Heart right ventricle (tissue), 16 donors: Measurements from ENCODE around the gene GREB1. TPM values are rescaled to one million over a fixed set of nuclear protein-coding genes. Genes with fewer than 3 reads are reported as not detected.

Experiments used
- ATAC-seq, 8 donors: fragments of 200-7000 bp; cut with Tn5 transposase; one replicate each; pipeline ENCODE4 v1.9.1; 2020; ENCODE audit warnings: mild to moderate bottlenecking in 8 of 8, moderate library complexity in 8 of 8, moderate number of reproducible peaks in 1 of 8
- DNase-seq, 2 donors: peaks; one replicate each; pipeline ENCODE4 v3.0.0-alpha.2; 2020
- H3K27ac ChIP-seq, 10 donors: fragments of 200-600 bp; sonication (generic) in 2 of 10; one replicate each; pipeline versions ENCODE4 v1.5.0 to v1.8.0; 2020 to 2022; ENCODE audit warnings: mild to moderate bottlenecking in 3 of 10
- H3K27me3 ChIP-seq, 7 donors: fragments of 200-600 bp; one replicate each; pipeline ENCODE4 v1.8.0; 2021 to 2022; ENCODE audit warnings: mild to moderate bottlenecking in 2 of 7
- H3K36me3 ChIP-seq, 9 donors: fragments of 200-600 bp; sonication (generic) in 1 of 9; one replicate each; pipeline versions ENCODE4 v1.5.0 to v1.8.0; 2020 to 2022; ENCODE audit warnings: mild to moderate bottlenecking in 2 of 9
- H3K4me1 ChIP-seq, 9 donors: fragments of 200-600 bp; sonication (generic) in 1 of 9; one replicate each; pipeline versions ENCODE4 v1.5.0 to v1.8.0; 2020 to 2022; ENCODE audit warnings: mild to moderate bottlenecking in 4 of 9
- H3K4me3 ChIP-seq, 10 donors: fragments of 200-600 bp; sonication (generic) in 2 of 10; one replicate each; pipeline versions ENCODE4 v1.5.0 to v1.8.0; 2020 to 2022; ENCODE audit warnings: mild to moderate bottlenecking in 7 of 10, moderate library complexity in 2 of 10
- H3K9me3 ChIP-seq, 11 donors: fragments of 200-600 bp in 10 of 11; sonication (generic) in 2 of 11; one replicate each; pipeline versions ENCODE4 v1.5.0 to v1.8.0; 2013 to 2022; ENCODE audit warnings: mild to moderate bottlenecking in 2 of 11, control low read depth in 1 of 11, moderate library complexity in 1 of 11
- CTCF ChIP-seq, 9 donors: fragments of 200-600 bp; sonication (generic) in 2 of 9; IDR thresholded peaks; one replicate each; pipeline versions ENCODE4 v1.5.0 to v1.8.0; 2021 to 2022; ENCODE audit warnings: antibody characterized with exemption in 9 of 9, mild to moderate bottlenecking in 5 of 9, moderate library complexity in 1 of 9
- WGBS, 2 donors: extraction: QIAGEN DNeasy Blood & Tissue Kit; methylation state at CpG; one replicate each; pipeline ENCODE4 v1.1.7; 2013; ENCODE audit warnings: inconsistent platforms in 1 of 2; 5-methylcytosine and 5-hydroxymethylcytosine counted together
- intact Hi-C, 10 donors: fragments of 100-400 bp; cut with DNase I; formaldehyde crosslinking; loops; one replicate each; pipeline versions ENCODE4 v1.11.1 to v1.14.2; 2022
- polyA plus RNA-seq, 2 donors: library from polyadenylated mRNA; stranded (reverse); fragments of 200-250 nt; gene quantifications; one replicate each; pipeline ENCODE4 v1.2.3, GENCODE V29; 2013
- total RNA-seq, 10 donors: library from RNA; stranded (reverse); fragmentation: NEBNext Ultra II Directional in 3 of 10; extraction: Animal tissue kit (Norgen Biotek cat#: 25700) in 3 of 10; gene quantifications; one replicate each; pipeline versions ENCODE4 v1.2.1 to v1.2.4, GENCODE V29; 2021 to 2023
- donor health status: Arrhythmogenic right ventricular cardiomyopathy.
- donor health status: ischemic (EF 13 %, LVEDD 7.1; RV severe dilation, severe dysfunction).
- donor health status: healthy with polysubstance abuse.
- donor health status: DM: no; HTN: yes; CAD: no.
- donor health status: DM: no; HTN: no; CAD: no.
- donor health status: ischemic (EF 25% LVEDD 6.9; RV normal size, moderate dysfunction).
- donor health status: ischemic (EF 25% LVEDD 5.7; RV mildly dilated, moderate dysfunction).
- donor health status: healthy.
- donor health status: DM: yes; HTN: yes; CAD: no.
- donor health status: Ischemic cardiomyopathy.
- donor health status: ischemic (EF 35%, LVEDD 5.7; RV mildly dilated, moderate dysfunction).
- donor health status: nonischemic (EF 11% LVEDD 7.7; RV severe dilation, severe dysfunction).
- donor health status: DM: yes; HTN: yes; CAD: no.
- donor health status: PGD.
- donor health status: ischemic (EF 29% LVEDD 5.4; RV normal size, mild dysfunction).
- donor health status: nonischemic (EF 23%, LVEDD 6.1; RV moderate dilation, normal function).

The GREB1 gene
- total and polyA plus RNA-seq, 12 donors: 1.2 to 15.6 (median 7.8) TPM

- Histone ChIP-seq H3K4me1 (peaks cover 0 to 22% (median 0%) of the 10 kb centered on the region in 9 donors), H3K27ac (peak overlapping the region in 2 of 10 donors; percentile 17 to 19), H3K4me3 (no peak overlapping the region), H3K27me3 (peaks cover 0 to 13% (median 0%) of the 10 kb centered on the region in 7 donors), H3K36me3 (no peaks in the 10 kb centered on the region), H3K9me3 (no peaks in the 10 kb centered on the region)
- WGBS, 2 donors: 55% methylated on average over 3 of the region's 3 CpGs
- intact Hi-C loops: no loop called here
- TF ChIP-seq CTCF (IDR thresholded peaks at IDR 0.05): no peak
- DNase-seq: no peak
- ATAC-seq: peak in 2 of 8 donors; percentile 12 to 55
Observed at GRCh38 chr2:11652553-11652952, 118.7 kb downstream of the GREB1 start.

- Histone ChIP-seq H3K4me3 (no peak overlapping the region), H3K27me3 (peaks cover 0 to 35% (median 17%) of the 10 kb centered on the region in 7 donors), H3K9me3 (no peaks in the 10 kb centered on the region), H3K36me3 (no peaks in the 10 kb centered on the region), H3K4me1 (peaks cover 0 to 22% (median 0%) of the 10 kb centered on the region in 9 donors), H3K27ac (no peak overlapping the region)
- ATAC-seq (no peak), DNase-seq (no peak)
- TF ChIP-seq CTCF (IDR thresholded peaks at IDR 0.05): no peak
- WGBS, 2 donors: 93% methylated on average over 4 of the region's 4 CpGs
- intact Hi-C loops: no loop called here
Observed at GRCh38 chr2:11655495-11655894, 121.7 kb downstream of the GREB1 start.

- WGBS, 2 donors: 87 to 96% methylated on average over 1 of the region's 1 CpG
- intact Hi-C loops: no loop called here
- Histone ChIP-seq H3K36me3 (no peaks in the 10 kb centered on the region), H3K27me3 (peaks cover 0 to 40% (median 19%) of the 10 kb centered on the region in 7 donors), H3K4me3 (no peak overlapping the region), H3K9me3 (no peaks in the 10 kb centered on the region), H3K27ac (no peak overlapping the region), H3K4me1 (peaks cover 0 to 22% (median 0%) of the 10 kb centered on the region in 9 donors)
- DNase-seq: no peak
- TF ChIP-seq CTCF (IDR thresholded peaks at IDR 0.05): no peak
- ATAC-seq: no peak
Observed at GRCh38 chr2:11656252-11656651, 122.4 kb downstream of the GREB1 start.

GRCh38 chr2:11656671-11657101, 122.8 kb downstream of the GREB1 start:
- DNase-seq (no peak), ATAC-seq (peak in 3 of 8 donors; percentile 19 to 49 (median 39))
- no peaks in the 10 kb centered on the region for H3K9me3 ChIP-seq
- no peaks in the 10 kb centered on the region for H3K36me3 ChIP-seq
- no peak overlapping the region for H3K4me3 ChIP-seq
- TF ChIP-seq CTCF (IDR thresholded peaks at IDR 0.05): no peak
- H3K27ac ChIP-seq: no peak overlapping the region
- peaks cover 0 to 18% (median 0%) of the 10 kb centered on the region in 9 donors for H3K4me1 ChIP-seq
- WGBS, 2 donors: 59 to 75% methylated on average over 31 of the region's 31 CpGs
- intact Hi-C loops: no loop called here
- H3K27me3 ChIP-seq: peaks cover 0 to 42% (median 19%) of the 10 kb centered on the region in 7 donors
